Common myeloid progenitor, CD34-positive (primary cell): ENCODE data around the gene NPAS3.

ENCODE experiments used
- CTCF ChIA-PET: fragments of 350-600 bp; sonication (Branson Sonifier 250); formaldehyde crosslinking; loops from one replicate; lab custom pipeline; 2021; ENCODE audit warnings: antibody characterized with exemption; lab: Charles Lee
- POLR2A ChIA-PET: fragments of 350-600 bp; sonication (Branson Sonifier 250); formaldehyde crosslinking; loops from one replicate; lab custom pipeline; 2021; ENCODE audit warnings: antibody characterized with exemption; lab: Charles Lee
- DNase-seq, 3 donors: peaks; one replicate each; pipeline versions ENCODE4 v3.0.0 to v3.0.0-alpha.2; 2013
- H3K27ac ChIP-seq, 2 experiments: 1 replicate in 1 of 2; 2 replicates in 1 of 2; pipeline ENCODE4 v1.7.0; 2013; ENCODE audit warnings: inconsistent platforms in 2 of 2, low read length in 2 of 2, mild to moderate bottlenecking in 2 of 2, low read depth in 1 of 2, moderate library complexity in 1 of 2; ENCODE audit not compliant: severe bottlenecking in 2 of 2, insufficient read depth in 1 of 2, poor library complexity in 1 of 2
- H3K27me3 ChIP-seq, 5 experiments: replicated peaks in 2 of 5; 1 replicate in 3 of 5; 2 replicates in 2 of 5; pipeline versions ENCODE4 v1.6.1 to v1.7.0; 2013; ENCODE audit warnings: low read length in 4 of 5, mild to moderate bottlenecking in 2 of 5, moderate library complexity in 2 of 5, inconsistent platforms in 1 of 5; ENCODE audit not compliant: insufficient read depth in 5 of 5, control insufficient read depth in 4 of 5
- H3K36me3 ChIP-seq, 4 experiments: 1 replicate in 2 of 4; 2 replicates in 2 of 4; pipeline versions ENCODE4 v1.6.1 to v1.7.0; 2013; ENCODE audit warnings: low read length in 3 of 4, control low read depth in 1 of 4, mild to moderate bottlenecking in 1 of 4; ENCODE audit not compliant: control insufficient read depth in 4 of 4, insufficient read depth in 4 of 4
- H3K4me1 ChIP-seq, 4 experiments: 1 replicate in 3 of 4; 2 replicates in 1 of 4; pipeline versions ENCODE4 v1.6.1 to v1.7.1; 2013; ENCODE audit warnings: low read length in 3 of 4, mild to moderate bottlenecking in 3 of 4, control low read depth in 1 of 4, inconsistent platforms in 1 of 4, moderate library complexity in 1 of 4; ENCODE audit not compliant: control insufficient read depth in 4 of 4, insufficient read depth in 4 of 4; ENCODE audit errors: control extremely low read depth in 1 of 4
- H3K4me3 ChIP-seq, 7 experiments: 1 replicate in 4 of 7; 2 replicates in 3 of 7; pipeline versions ENCODE4 v1.5.1 to v1.7.0; 2013; ENCODE audit warnings: mild to moderate bottlenecking in 7 of 7, low read length in 6 of 7, moderate library complexity in 6 of 7, inconsistent platforms in 2 of 7, low read depth in 2 of 7, control low read depth in 1 of 7; ENCODE audit not compliant: insufficient read depth in 4 of 7, control insufficient read depth in 1 of 7; ENCODE audit errors: extremely low read depth in 1 of 7
- H3K9me3 ChIP-seq, 5 experiments: 1 replicate in 4 of 5; 2 replicates in 1 of 5; pipeline versions ENCODE4 v1.6.1 to v1.7.1; 2013; ENCODE audit warnings: low read length in 4 of 5, mild to moderate bottlenecking in 2 of 5, inconsistent platforms in 1 of 5, low read depth in 1 of 5, moderate library complexity in 1 of 5; ENCODE audit not compliant: control insufficient read depth in 4 of 5, insufficient read depth in 2 of 5; ENCODE audit errors: control extremely low read depth in 1 of 5
- whole genome bisulfite sequencing: methylation state at CpG from one replicate; pipeline ENCODE4 v1.1.5; 2013; ENCODE audit not compliant: insufficient coverage; 5-methylcytosine and 5-hydroxymethylcytosine counted together

NPAS3 gene

GRCh38 chr14:33188880-33189279, 250.2 kb downstream of the NPAS3 start:
- Histone ChIP-seq H3K27ac (no peak overlapping the region), H3K4me1 (no peaks in the 10 kb centered on the region), H3K4me3 (no peak overlapping the region), H3K36me3 (no peaks in the 10 kb centered on the region), H3K27me3 (peaks cover 0 to 7% (median 0%) of the 10 kb centered on the region in 5 experiments), H3K9me3 (no peaks in the 10 kb centered on the region)
- ChIA-PET POLR2A (no interaction called here), CTCF (no interaction called here)
- WGBS: 95% methylated on average over 2 of the region's 2 CpGs
- DNase-seq: no peak

- ChIA-PET POLR2A (no interaction called here), CTCF (no interaction called here)
- Histone ChIP-seq H3K4me3 (no peak overlapping the region), H3K27me3 (no peaks in the 10 kb centered on the region), H3K4me1 (no peaks in the 10 kb centered on the region), H3K27ac (no peak overlapping the region), H3K36me3 (no peaks in the 10 kb centered on the region), H3K9me3 (no peaks in the 10 kb centered on the region)
- no peak for DNase-seq
Measured at GRCh38 chr14:33191855-33192254, 253.2 kb downstream of the NPAS3 start.

GRCh38 chr14:33194551-33194950, 255.9 kb downstream of the NPAS3 start:
- WGBS: 97% methylated on average over 4 of the region's 4 CpGs
- CTCF ChIA-PET: no interaction called here
- H3K27ac ChIP-seq: no peak overlapping the region
- no peaks in the 10 kb centered on the region for H3K4me1 ChIP-seq
- DNase-seq: no peak
- no peaks in the 10 kb centered on the region for H3K27me3 ChIP-seq
- H3K36me3 ChIP-seq: no peaks in the 10 kb centered on the region
- POLR2A ChIA-PET: no interaction called here
- no peak overlapping the region for H3K4me3 ChIP-seq
- no peaks in the 10 kb centered on the region for H3K9me3 ChIP-seq

GRCh38 chr14:33198684-33199083, 260.0 kb downstream of the NPAS3 start:
- H3K9me3 ChIP-seq: no peaks in the 10 kb centered on the region
- H3K27me3 ChIP-seq: no peaks in the 10 kb centered on the region
- H3K4me1 ChIP-seq: no peaks in the 10 kb centered on the region
- no peak overlapping the region for H3K27ac ChIP-seq
- no peaks in the 10 kb centered on the region for H3K36me3 ChIP-seq
- 98% methylated on average over 13 of the region's 25 CpGs for WGBS
- POLR2A ChIA-PET: no interaction called here
- DNase-seq: no peak
- CTCF ChIA-PET: no interaction called here
- H3K4me3 ChIP-seq: no peak overlapping the region

- no peak overlapping the region for H3K27ac ChIP-seq
- no peak for DNase-seq
- no peaks in the 10 kb centered on the region for H3K9me3 ChIP-seq
- no peak overlapping the region for H3K4me3 ChIP-seq
- H3K27me3 ChIP-seq: no peaks in the 10 kb centered on the region
- ChIA-PET CTCF (interaction anchor here (1.0 to 1.2 kb wide), 2 partner anchors 15 to 20 kb away, joined by 3 to 4 read pairs; no protein-coding TSS in a partner anchor), POLR2A (no interaction called here)
- WGBS: 100% methylated on average over 1 of the region's 2 CpGs
- no peaks in the 10 kb centered on the region for H3K4me1 ChIP-seq
- H3K36me3 ChIP-seq: no peaks in the 10 kb centered on the region
Measured at GRCh38 chr14:33201116-33201515, 262.4 kb downstream of the NPAS3 start.

- Histone ChIP-seq H3K9me3 (no peaks in the 10 kb centered on the region), H3K27me3 (peaks cover 0 to 2% (median 0%) of the 10 kb centered on the region in 5 experiments), H3K4me1 (no peaks in the 10 kb centered on the region), H3K4me3 (no peak overlapping the region), H3K36me3 (no peaks in the 10 kb centered on the region), H3K27ac (no peak overlapping the region)
- 97% methylated on average over 3 of the region's 5 CpGs for WGBS
- ChIA-PET CTCF (no interaction called here), POLR2A (no interaction called here)
- no peak for DNase-seq
Measured at GRCh38 chr14:33206981-33207380, 268.3 kb downstream of the NPAS3 start.

GRCh38 chr14:33207467-33208017, 268.9 kb downstream of the NPAS3 start:
- no peak overlapping the region for H3K27ac ChIP-seq
- ChIA-PET CTCF (no interaction called here), POLR2A (no interaction called here)
- peaks cover 0 to 2% (median 0%) of the 10 kb centered on the region in 5 experiments for H3K27me3 ChIP-seq
- H3K4me1 ChIP-seq: no peaks in the 10 kb centered on the region
- WGBS: no CpG with 5 or more reads among the region's 1 CpG
- H3K36me3 ChIP-seq: no peaks in the 10 kb centered on the region
- no peak overlapping the region for H3K4me3 ChIP-seq
- DNase-seq: no peak
- H3K9me3 ChIP-seq: no peaks in the 10 kb centered on the region
